ENCODE data around the gene ARL15. TPM values are rescaled to one million over a fixed set of nuclear protein-coding genes. Genes with fewer than 3 reads are reported as not detected.

Gene ARL15
- total RNA-seq, 1 donor from 2014 or later = 74.4 TPM

- Histone ChIP-seq H3K4me1 (no peaks in the 10 kb centered on the region), H3K27ac (no peak overlapping the region), H3K9me3 (no peaks in the 10 kb centered on the region), H3K4me3 (no peak overlapping the region), H3K27me3 (no peaks in the 10 kb centered on the region), H3K36me3 (no peaks in the 10 kb centered on the region)
- intact Hi-C loops (cut with DNase I) = no loop called here
- no peak for TF ChIP-seq POLR2AphosphoS5 (IDR thresholded peaks at IDR 0.05; ENCODE audit: insufficient read depth in 1 of 2, low read depth in 1 of 2)
- no peak for TF ChIP-seq POLR2A (IDR thresholded peaks at IDR 0.05)
- TF ChIP-seq CTCF (IDR thresholded peaks at IDR 0.05) = no peak
- no peak for DNase-seq (ENCODE audit: extremely low spot score in 2 of 2)
Measured at GRCh38 chr5:54259981-54260380, 50.4 kb downstream of the ARL15 start.

DNA sequence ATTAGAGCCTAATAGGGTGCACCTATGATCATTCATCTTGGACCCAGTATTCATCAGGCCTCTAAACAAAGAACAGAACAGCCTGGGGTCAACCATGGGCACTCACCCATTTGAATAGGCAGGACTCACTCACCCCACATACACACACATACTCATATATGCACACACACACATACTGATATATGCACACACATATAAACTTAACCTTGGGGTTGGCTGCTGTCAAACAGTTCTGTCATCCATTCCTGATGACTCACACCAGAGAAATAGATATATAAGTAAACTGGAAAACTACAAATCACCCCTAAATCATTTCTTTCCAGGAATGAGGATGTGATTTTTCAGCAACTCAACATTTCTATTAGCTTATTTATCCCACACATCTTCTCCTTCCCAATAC, 51.3 kb downstream of the ARL15 start:
- no peaks in the 10 kb centered on the region for H3K4me1 ChIP-seq
- no peak overlapping the region for H3K4me3 ChIP-seq
- no peak overlapping the region for H3K27ac ChIP-seq
- DNase-seq (ENCODE audit: extremely low spot score in 2 of 2) = no peak
- no peaks in the 10 kb centered on the region for H3K9me3 ChIP-seq
- TF ChIP-seq POLR2AphosphoS5 (IDR thresholded peaks at IDR 0.05; ENCODE audit: insufficient read depth in 1 of 2, low read depth in 1 of 2) = no peak
- TF ChIP-seq CTCF (IDR thresholded peaks at IDR 0.05) = no peak
- H3K27me3 ChIP-seq = no peaks in the 10 kb centered on the region
- no peaks in the 10 kb centered on the region for H3K36me3 ChIP-seq
- intact Hi-C loops (cut with DNase I) = no loop called here

DNA sequence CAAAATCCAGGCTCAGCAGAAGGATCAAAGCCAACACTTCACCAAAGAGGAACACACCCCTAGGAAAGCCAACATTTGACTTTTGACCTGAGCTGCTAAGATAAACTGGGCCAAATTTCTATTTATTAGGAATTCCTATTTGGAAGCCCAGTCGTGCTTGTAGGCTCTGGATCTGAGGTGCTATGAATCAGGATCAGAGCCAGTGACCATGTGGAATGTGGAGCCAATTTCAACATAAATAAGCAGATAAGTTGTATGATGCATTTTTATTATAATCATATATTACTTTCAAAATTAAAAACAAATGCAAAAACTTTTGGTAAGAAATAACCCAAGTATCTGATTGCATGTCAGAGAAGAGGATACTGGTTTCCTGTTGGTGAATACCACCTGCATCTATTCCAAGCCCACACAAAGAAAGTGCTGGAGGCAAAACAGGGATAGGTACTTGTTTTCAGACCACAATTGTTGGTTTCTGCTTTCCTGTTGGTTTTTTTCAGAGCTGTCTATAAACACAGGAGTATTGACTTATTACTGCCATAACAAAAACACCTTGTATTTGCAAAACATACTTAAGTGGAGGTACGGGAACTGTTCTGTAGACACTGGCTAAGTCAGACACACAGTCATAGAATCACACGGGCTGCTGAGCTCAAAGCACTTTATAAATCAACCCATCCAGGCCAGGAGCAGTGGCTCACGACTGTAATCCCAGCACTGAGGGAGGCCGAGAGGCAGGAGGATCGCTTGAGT, 52.8 kb downstream of the ARL15 start:
- Histone ChIP-seq H3K27ac (no peak overlapping the region), H3K4me1 (no peaks in the 10 kb centered on the region), H3K27me3 (no peaks in the 10 kb centered on the region), H3K9me3 (no peaks in the 10 kb centered on the region), H3K4me3 (no peak overlapping the region), H3K36me3 (no peaks in the 10 kb centered on the region)
- no peak for DNase-seq (ENCODE audit: extremely low spot score in 2 of 2)
- intact Hi-C loops (cut with DNase I) = no loop called here
- TF ChIP-seq CTCF (IDR thresholded peaks at IDR 0.05) (no peak), POLR2AphosphoS5 (IDR thresholded peaks at IDR 0.05; ENCODE audit: insufficient read depth in 1 of 2, low read depth in 1 of 2) (no peak), POLR2A (IDR thresholded peaks at IDR 0.05) (no peak)

GRCh38 chr5:54254482-54255198, 55.7 kb downstream of the ARL15 start:
- intact Hi-C loops (cut with DNase I) = no loop called here
- Histone ChIP-seq H3K27ac (peak overlapping the region; percentile 28), H3K4me1 (no peaks in the 10 kb centered on the region), H3K36me3 (no peaks in the 10 kb centered on the region), H3K4me3 (no peak overlapping the region), H3K9me3 (no peaks in the 10 kb centered on the region), H3K27me3 (no peaks in the 10 kb centered on the region)
- TF ChIP-seq CTCF (IDR thresholded peaks at IDR 0.05) (no peak), POLR2A (IDR thresholded peaks at IDR 0.05) (no peak), POLR2AphosphoS5 (IDR thresholded peaks at IDR 0.05; ENCODE audit: insufficient read depth in 1 of 2, low read depth in 1 of 2) (no peak)
- no peak for DNase-seq (ENCODE audit: extremely low spot score in 2 of 2)

DNA sequence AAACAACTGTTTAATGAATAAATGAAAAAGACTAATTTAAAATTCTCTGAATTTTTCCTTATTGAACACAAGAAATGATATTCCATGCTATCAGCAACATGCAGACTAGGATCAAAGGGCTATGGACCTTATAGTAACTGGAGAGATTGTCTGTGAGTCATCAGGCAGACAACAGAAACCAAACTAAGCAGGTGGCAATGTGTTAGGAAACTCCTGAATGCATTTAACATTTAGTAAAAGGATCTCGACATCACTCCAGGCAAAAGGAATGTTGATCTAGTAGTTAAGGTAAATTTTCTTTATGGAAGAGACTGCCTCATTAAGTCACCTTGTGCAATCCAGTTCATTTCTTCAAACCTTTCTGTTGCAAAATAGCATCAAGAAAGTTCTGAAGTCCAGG, 58.4 kb downstream of the ARL15 start:
- Histone ChIP-seq H3K27ac (no peak overlapping the region), H3K36me3 (no peaks in the 10 kb centered on the region), H3K9me3 (no peaks in the 10 kb centered on the region), H3K27me3 (no peaks in the 10 kb centered on the region), H3K4me1 (no peaks in the 10 kb centered on the region), H3K4me3 (no peak overlapping the region)
- no peak for TF ChIP-seq CTCF (IDR thresholded peaks at IDR 0.05)
- intact Hi-C loops (cut with DNase I) = no loop called here
- DNase-seq (ENCODE audit: extremely low spot score in 2 of 2) = no peak

All from vagina (tissue), 2 donors.